Raji (cell line): ENCODE results near the gene DGCR8.

Experiments
- POLR2A ChIP-seq: IDR thresholded peaks from 2 replicates; pipeline ENCODE4 v1.6.1; 2011; ENCODE audit warnings: low read depth, low read length, control low read depth; ENCODE audit not compliant: insufficient read depth

The DGCR8 gene

GRCh38 chr22:20060700-20061480 lies 19.2 kb upstream of the DGCR8 start:
- TF ChIP-seq POLR2A, result no peak

GRCh38 chr22:20061481-20061861 lies 18.6 kb upstream of the DGCR8 start:
- TF ChIP-seq POLR2A, result no peak

- no peak for TF ChIP-seq POLR2A
Measured at GRCh38 chr22:20062043-20062765, 17.8 kb upstream of the DGCR8 start.

- no peak for TF ChIP-seq POLR2A
Measured at GRCh38 chr22:20062766-20063083, 17.3 kb upstream of the DGCR8 start.

- no peak for TF ChIP-seq POLR2A
Measured at GRCh38 chr22:20063271-20064139, 16.5 kb upstream of the DGCR8 start.

- no peak for TF ChIP-seq POLR2A
Measured at GRCh38 chr22:20064140-20064480, 15.9 kb upstream of the DGCR8 start.

GRCh38 chr22:20064545-20065262 lies 15.3 kb upstream of the DGCR8 start:
- TF ChIP-seq POLR2A, result no peak

- TF ChIP-seq POLR2A, result no peak
Measured at GRCh38 chr22:20065896-20066616, 14.0 kb upstream of the DGCR8 start.

GRCh38 chr22:20066617-20067383 lies 13.2 kb upstream of the DGCR8 start:
- TF ChIP-seq POLR2A, result no peak

- no peak for TF ChIP-seq POLR2A
Measured at GRCh38 chr22:20068640-20069039, 11.4 kb upstream of the DGCR8 start.

- no peak for TF ChIP-seq POLR2A
Measured at GRCh38 chr22:20069331-20070042, 10.6 kb upstream of the DGCR8 start.

- no peak for TF ChIP-seq POLR2A
Measured at GRCh38 chr22:20071524-20071972, 8.5 kb upstream of the DGCR8 start.

- TF ChIP-seq POLR2A, result no peak
Measured at GRCh38 chr22:20076627-20077172, 3.3 kb upstream of the DGCR8 start.

- TF ChIP-seq POLR2A, result no peak
Measured at GRCh38 chr22:20080445-20080775, 369 bp downstream of the DGCR8 start.
